T-helper 17 cell (primary cell): Measurements from ENCODE around the gene FMO3. TPM values are rescaled to one million over a fixed set of nuclear protein-coding genes. Genes with fewer than 3 reads are reported as not detected.

Experiments
- ATAC-seq: fragments of 150-1000 bp; cut with Tn5 transposase; 2 replicates; pipeline ENCODE4 v1.10.0; 2021; ENCODE audit warnings: mild to moderate bottlenecking, moderate library complexity
- DNase-seq, 3 donors: peaks; one replicate each; pipeline versions ENCODE4 v3.0.0 to v3.0.0-alpha.2; 2020 to 2021
- H3K9me3 ChIP-seq: one replicate; pipeline ENCODE4 v1.7.0; 2013; ENCODE audit warnings: low read length, mild to moderate bottlenecking; ENCODE audit not compliant: control insufficient read depth, poor library complexity, severe bottlenecking
- H3K27ac Mint-ChIP-seq: one replicate; pipeline ENCODE4 v1.8.0; 2022; ENCODE audit warnings: mild to moderate bottlenecking, moderate library complexity, mixed read lengths
- H3K27me3 Mint-ChIP-seq: one replicate; pipeline ENCODE4 v1.8.0; 2022; ENCODE audit warnings: mixed read lengths
- H3K36me3 Mint-ChIP-seq: one replicate; pipeline ENCODE4 v1.8.0; 2022; ENCODE audit warnings: low read depth, mixed read lengths
- H3K4me1 Mint-ChIP-seq: one replicate; pipeline ENCODE4 v1.8.0; 2022; ENCODE audit warnings: mild to moderate bottlenecking, mixed read lengths
- H3K4me3 Mint-ChIP-seq: one replicate; pipeline ENCODE4 v1.8.0; 2022; ENCODE audit warnings: mild to moderate bottlenecking, moderate library complexity, mixed read lengths
- total RNA-seq, 4 donors: library from RNA in 2 of 4; stranded (reverse) in 2 of 4; gene quantifications; one replicate each; pipeline ENCODE4 v1.2.3 and lab custom pipeline; 2022 to 2026

The FMO3 gene
- total RNA-seq, 2 donors from 2014 or later = not detected

GRCh38 chr1:171103862-171104261 is 13.2 kb downstream of the FMO3 start:
- DNase-seq (no peak), ATAC-seq (no peak)
- no peaks in the 10 kb centered on the region for H3K9me3 ChIP-seq
- Mint-ChIP-seq H3K27me3 (peaks cover 25% of the 10 kb centered on the region), H3K36me3 (no peaks in the 10 kb centered on the region), H3K27ac (no peak overlapping the region), H3K4me1 (no peaks in the 10 kb centered on the region), H3K4me3 (no peak overlapping the region)

- H3K27ac Mint-ChIP-seq = no peak overlapping the region
- H3K9me3 ChIP-seq = no peaks in the 10 kb centered on the region
- peaks cover 37% of the 10 kb centered on the region for H3K27me3 Mint-ChIP-seq
- no peaks in the 10 kb centered on the region for H3K4me1 Mint-ChIP-seq
- no peaks in the 10 kb centered on the region for H3K36me3 Mint-ChIP-seq
- DNase-seq (no peak), ATAC-seq (no peak)
- no peak overlapping the region for H3K4me3 Mint-ChIP-seq
Measured at GRCh38 chr1:171107262-171107940, 16.7 kb downstream of the FMO3 start.

- no peaks in the 10 kb centered on the region for H3K9me3 ChIP-seq
- Mint-ChIP-seq H3K36me3 (no peaks in the 10 kb centered on the region), H3K27ac (no peak overlapping the region), H3K4me1 (no peaks in the 10 kb centered on the region), H3K4me3 (no peak overlapping the region), H3K27me3 (peaks cover 38% of the 10 kb centered on the region)
- no peak for DNase-seq
- no peak for ATAC-seq
Measured at GRCh38 chr1:171107969-171108368, 17.3 kb downstream of the FMO3 start.

- Mint-ChIP-seq H3K4me1 (no peaks in the 10 kb centered on the region), H3K27ac (no peak overlapping the region), H3K27me3 (peaks cover 48% of the 10 kb centered on the region), H3K36me3 (no peaks in the 10 kb centered on the region), H3K4me3 (no peak overlapping the region)
- DNase-seq (no peak), ATAC-seq (no peak)
- no peaks in the 10 kb centered on the region for H3K9me3 ChIP-seq
Measured at GRCh38 chr1:171109966-171110365, 19.3 kb downstream of the FMO3 start.

GRCh38 chr1:171110621-171111326 is 20.1 kb downstream of the FMO3 start:
- DNase-seq (no peak), ATAC-seq (no peak)
- H3K4me1 Mint-ChIP-seq = no peaks in the 10 kb centered on the region
- H3K9me3 ChIP-seq = no peaks in the 10 kb centered on the region
- no peak overlapping the region for H3K4me3 Mint-ChIP-seq
- H3K27me3 Mint-ChIP-seq = peaks cover 49% of the 10 kb centered on the region
- no peaks in the 10 kb centered on the region for H3K36me3 Mint-ChIP-seq
- no peak overlapping the region for H3K27ac Mint-ChIP-seq

GRCh38 chr1:171112119-171112518 is 21.4 kb downstream of the FMO3 start:
- H3K4me3 Mint-ChIP-seq = no peak overlapping the region
- ATAC-seq (no peak), DNase-seq (no peak)
- H3K4me1 Mint-ChIP-seq = no peaks in the 10 kb centered on the region
- H3K27ac Mint-ChIP-seq = no peak overlapping the region
- H3K9me3 ChIP-seq = no peaks in the 10 kb centered on the region
- H3K36me3 Mint-ChIP-seq = no peaks in the 10 kb centered on the region
- peaks cover 49% of the 10 kb centered on the region for H3K27me3 Mint-ChIP-seq

GRCh38 chr1:171113382-171113781 is 22.7 kb downstream of the FMO3 start:
- H3K4me1 Mint-ChIP-seq = no peaks in the 10 kb centered on the region
- H3K36me3 Mint-ChIP-seq = no peaks in the 10 kb centered on the region
- H3K27ac Mint-ChIP-seq = no peak overlapping the region
- no peaks in the 10 kb centered on the region for H3K9me3 ChIP-seq
- DNase-seq (no peak), ATAC-seq (no peak)
- no peak overlapping the region for H3K4me3 Mint-ChIP-seq
- H3K27me3 Mint-ChIP-seq = peaks cover 45% of the 10 kb centered on the region

- no peak overlapping the region for H3K4me3 Mint-ChIP-seq
- ATAC-seq (no peak), DNase-seq (no peak)
- no peak overlapping the region for H3K27ac Mint-ChIP-seq
- H3K4me1 Mint-ChIP-seq = no peaks in the 10 kb centered on the region
- H3K36me3 Mint-ChIP-seq = no peaks in the 10 kb centered on the region
- H3K9me3 ChIP-seq = no peaks in the 10 kb centered on the region
- H3K27me3 Mint-ChIP-seq = peaks cover 35% of the 10 kb centered on the region
Measured at GRCh38 chr1:171115280-171115897, 24.7 kb downstream of the FMO3 start.

GRCh38 chr1:171116676-171117075 is 26.0 kb downstream of the FMO3 start:
- Mint-ChIP-seq H3K36me3 (no peaks in the 10 kb centered on the region), H3K4me3 (no peak overlapping the region), H3K27me3 (peaks cover 35% of the 10 kb centered on the region), H3K4me1 (no peaks in the 10 kb centered on the region), H3K27ac (no peak overlapping the region)
- ATAC-seq = no peak
- no peak for DNase-seq
- H3K9me3 ChIP-seq = no peaks in the 10 kb centered on the region

- DNase-seq = no peak
- no peaks in the 10 kb centered on the region for H3K4me1 Mint-ChIP-seq
- ATAC-seq = no peak
- no peak overlapping the region for H3K27ac Mint-ChIP-seq
- H3K4me3 Mint-ChIP-seq = no peak overlapping the region
- no peaks in the 10 kb centered on the region for H3K9me3 ChIP-seq
- H3K36me3 Mint-ChIP-seq = no peaks in the 10 kb centered on the region
- peaks cover 32% of the 10 kb centered on the region for H3K27me3 Mint-ChIP-seq
Measured at GRCh38 chr1:171117085-171117484, 26.4 kb downstream of the FMO3 start.

GRCh38 chr1:171119648-171120047 is 28.9 kb downstream of the FMO3 start:
- no peaks in the 10 kb centered on the region for H3K9me3 ChIP-seq
- Mint-ChIP-seq H3K36me3 (no peaks in the 10 kb centered on the region), H3K27me3 (peaks cover 18% of the 10 kb centered on the region), H3K27ac (no peak overlapping the region), H3K4me1 (no peaks in the 10 kb centered on the region), H3K4me3 (no peak overlapping the region)
- ATAC-seq (no peak), DNase-seq (no peak)

- Mint-ChIP-seq H3K36me3 (no peaks in the 10 kb centered on the region), H3K4me3 (no peak overlapping the region), H3K27ac (no peak overlapping the region), H3K27me3 (peaks cover 14% of the 10 kb centered on the region), H3K4me1 (no peaks in the 10 kb centered on the region)
- DNase-seq (no peak), ATAC-seq (no peak)
- no peaks in the 10 kb centered on the region for H3K9me3 ChIP-seq
Measured at GRCh38 chr1:171122299-171122698, 31.6 kb downstream of the FMO3 start.

- peaks cover 14% of the 10 kb centered on the region for H3K27me3 Mint-ChIP-seq
- ATAC-seq (no peak), DNase-seq (no peak)
- H3K36me3 Mint-ChIP-seq = no peaks in the 10 kb centered on the region
- no peaks in the 10 kb centered on the region for H3K4me1 Mint-ChIP-seq
- H3K9me3 ChIP-seq = no peaks in the 10 kb centered on the region
- H3K27ac Mint-ChIP-seq = no peak overlapping the region
- no peak overlapping the region for H3K4me3 Mint-ChIP-seq
Measured at GRCh38 chr1:171122893-171123292, 32.2 kb downstream of the FMO3 start.
